Activated T-cell treated with anti-CD3 and anti-CD28 coated beads for 4 hours (primary cell): Measurements from ENCODE around the gene CNTNAP5.

Source experiments
- DNase-seq: peaks from one replicate; pipeline ENCODE4 v3.0.0-alpha.2; 2020

The CNTNAP5 gene

GRCh38 chr2:124025171-124025580 lies at the start of gene CNTNAP5:
Gene CNTNAP5, plus strand, starts transcription at chr2:124025287. Its CDS starts 364 bp downstream, at chr2:124025651.
- no peak for DNase-seq

- no peak for DNase-seq
Measured at GRCh38 chr2:123976054-123976648, 48.9 kb upstream of the CNTNAP5 start.

- DNase-seq, result no peak
Measured at GRCh38 chr2:123993728-123994323, 31.3 kb upstream of the CNTNAP5 start.

- no peak for DNase-seq
Measured at GRCh38 chr2:123999681-124000080, 25.4 kb upstream of the CNTNAP5 start.

GRCh38 chr2:124001696-124002430 lies 23.2 kb upstream of the CNTNAP5 start:
- no peak for DNase-seq

GRCh38 chr2:124018890-124019289 lies 6.2 kb upstream of the CNTNAP5 start:
- no peak for DNase-seq

GRCh38 chr2:124024561-124025170 lies 421 bp upstream of the CNTNAP5 start:
- no peak for DNase-seq

- no peak for DNase-seq
Measured at GRCh38 chr2:124025891-124026434, 876 bp downstream of the CNTNAP5 start.

GRCh38 chr2:124026503-124026902 lies 1.4 kb downstream of the CNTNAP5 start:
- no peak for DNase-seq

- DNase-seq, result no peak
Measured at GRCh38 chr2:124027182-124027581, 2.1 kb downstream of the CNTNAP5 start.

- no peak for DNase-seq
Measured at GRCh38 chr2:124032799-124033198, 7.7 kb downstream of the CNTNAP5 start.

- DNase-seq, result no peak
Measured at GRCh38 chr2:124034265-124034664, 9.2 kb downstream of the CNTNAP5 start.

- DNase-seq, result no peak
Measured at GRCh38 chr2:124035001-124035400, 9.9 kb downstream of the CNTNAP5 start.

- DNase-seq, result no peak
Measured at GRCh38 chr2:124039032-124039431, 13.9 kb downstream of the CNTNAP5 start.

- no peak for DNase-seq
Measured at GRCh38 chr2:124039762-124040291, 14.7 kb downstream of the CNTNAP5 start.

GRCh38 chr2:124045894-124046293 lies 20.8 kb downstream of the CNTNAP5 start:
- DNase-seq, result no peak

- no peak for DNase-seq
Measured at GRCh38 chr2:124046332-124046731, 21.2 kb downstream of the CNTNAP5 start.

GRCh38 chr2:124048102-124048501 lies 23.0 kb downstream of the CNTNAP5 start:
- DNase-seq, result no peak

- DNase-seq, result no peak
Measured at GRCh38 chr2:124048664-124049063, 23.6 kb downstream of the CNTNAP5 start.

GRCh38 chr2:124049136-124049535 lies 24.0 kb downstream of the CNTNAP5 start:
- DNase-seq, result no peak

GRCh38 chr2:124050833-124051497 lies 25.9 kb downstream of the CNTNAP5 start:
- no peak for DNase-seq

- no peak for DNase-seq
Measured at GRCh38 chr2:124053796-124054195, 28.7 kb downstream of the CNTNAP5 start.

- no peak for DNase-seq
Measured at GRCh38 chr2:124063596-124063995, 38.5 kb downstream of the CNTNAP5 start.
